ENCODE data around the gene CPLX1. TPM values are rescaled to one million over a fixed set of nuclear protein-coding genes. Genes with fewer than 3 reads are reported as not detected.

CPLX1 gene
- total and polyA plus RNA-seq, 12 donors = 1.5 to 10.8 (median 2.3) TPM

GRCh38 chr4:763191-763810 lies 62.6 kb downstream of the CPLX1 start:
- intact Hi-C loops (cut with DNase I) = no loop called here
- DNase-seq (no peak), ATAC-seq (peak in 1 of 8 donors; percentile 14)
- peaks cover 0 to 15% (median 0%) of the 10 kb centered on the region in 9 donors for H3K4me1 ChIP-seq
- TF ChIP-seq CTCF (IDR thresholded peaks at IDR 0.05) = no peak
- H3K27me3 ChIP-seq = no peaks in the 10 kb centered on the region
- whole genome bisulfite sequencing, 2 donors = 94 to 95% methylated on average over 23 of the region's 23 CpGs
- H3K36me3 ChIP-seq = peaks cover 0 to 84% (median 31%) of the 10 kb centered on the region in 9 donors
- no peak overlapping the region for H3K27ac ChIP-seq
- H3K4me3 ChIP-seq = no peak overlapping the region
- no peaks in the 10 kb centered on the region for H3K9me3 ChIP-seq

- ATAC-seq = peak in 2 of 8 donors; percentile 7 to 9
- intact Hi-C loops (cut with DNase I) = no loop called here
- DNase-seq = no peak
- no peak overlapping the region for H3K4me3 ChIP-seq
- no peaks in the 10 kb centered on the region for H3K9me3 ChIP-seq
- peaks cover 0 to 15% (median 0%) of the 10 kb centered on the region in 9 donors for H3K4me1 ChIP-seq
- peaks cover 0 to 81% (median 25%) of the 10 kb centered on the region in 9 donors for H3K36me3 ChIP-seq
- H3K27ac ChIP-seq = no peak overlapping the region
- TF ChIP-seq CTCF (IDR thresholded peaks at IDR 0.05) = no peak
- no peaks in the 10 kb centered on the region for H3K27me3 ChIP-seq
- WGBS, 2 donors = 88 to 90% methylated on average over 24 of the region's 24 CpGs
Measured at GRCh38 chr4:762211-763190, 63.4 kb downstream of the CPLX1 start.

GRCh38 chr4:761739-762138 lies 64.2 kb downstream of the CPLX1 start:
- Histone ChIP-seq H3K36me3 (peaks cover 0 to 81% (median 19%) of the 10 kb centered on the region in 9 donors), H3K27ac (no peak overlapping the region), H3K27me3 (no peaks in the 10 kb centered on the region), H3K9me3 (no peaks in the 10 kb centered on the region), H3K4me3 (no peak overlapping the region), H3K4me1 (peaks cover 0 to 15% (median 0%) of the 10 kb centered on the region in 9 donors)
- no peak for DNase-seq
- WGBS, 2 donors = 95% methylated on average over 14 of the region's 14 CpGs
- no peak for TF ChIP-seq CTCF (IDR thresholded peaks at IDR 0.05)
- intact Hi-C loops (cut with DNase I) = no loop called here
- no peak for ATAC-seq

GRCh38 chr4:761086-761485 lies 64.8 kb downstream of the CPLX1 start:
- Histone ChIP-seq H3K4me3 (no peak overlapping the region), H3K4me1 (peaks cover 0 to 14% (median 0%) of the 10 kb centered on the region in 9 donors), H3K36me3 (peaks cover 0 to 79% (median 19%) of the 10 kb centered on the region in 9 donors), H3K27ac (no peak overlapping the region), H3K9me3 (no peaks in the 10 kb centered on the region), H3K27me3 (no peaks in the 10 kb centered on the region)
- intact Hi-C loops (cut with DNase I) = no loop called here
- DNase-seq (no peak), ATAC-seq (no peak)
- 96 to 98% methylated on average over 14 of the region's 14 CpGs for WGBS, 2 donors
- no peak for TF ChIP-seq CTCF (IDR thresholded peaks at IDR 0.05)

All from heart right ventricle (tissue), 16 donors.